ENCODE data around the gene AKAP6. TPM values are rescaled to one million over a fixed set of nuclear protein-coding genes. Genes with fewer than 3 reads are reported as not detected.

The AKAP6 gene
- total RNA-seq, 2 experiments from 2014 or later: 0.13 to 0.72 TPM

- ChIA-PET CTCF (ENCODE audit: unreplicated experiment) (no interaction called here), POLR2A (no interaction called here)
- H3K36me3 ChIP-seq (ENCODE audit: insufficient read depth, low read length): no peaks in the 10 kb centered on the region
- intact Hi-C loops (cut with micrococcal nuclease; ENCODE audit: unreplicated experiment): loop anchor here (2.0 kb wide), 1 partner anchor 309 kb away; no protein-coding TSS in a partner anchor
- no peak overlapping the region for H3K4me2 ChIP-seq (ENCODE audit: low read length)
- TF ChIP-seq EZH2phosphoT487 (IDR thresholded peaks at IDR 0.05; ENCODE audit: borderline replicate concordance, low read depth, low read length) (no peak), CTCF (conservative IDR thresholded peaks at IDR 0.05; ENCODE audit: low read length) (no peak)
- BruUV-seq (replicated peaks): no TSS peak
- DNase-seq (ENCODE audit: low spot score): no peak
- no peaks in the 10 kb centered on the region for H3K9me3 ChIP-seq (ENCODE audit: low read length)
- no peaks in the 10 kb centered on the region for H4K20me1 ChIP-seq (ENCODE audit: insufficient read depth, low read length)
- H3K4me1 ChIP-seq (ENCODE audit: insufficient read depth, low read length, poor library complexity, severe bottlenecking): no peaks in the 10 kb centered on the region
- H2AFZ ChIP-seq (ENCODE audit: low read length): no peak overlapping the region
- H3K4me3 ChIP-seq (ENCODE audit: low read depth, low read length, poor library complexity, severe bottlenecking): no peak overlapping the region
- no peaks in the 10 kb centered on the region for H3K79me2 ChIP-seq (ENCODE audit: insufficient read depth, low read depth, low read length)
- no peaks in the 10 kb centered on the region for H3K9me2 ChIP-seq (ENCODE audit: insufficient read depth, low read length)
- no peak overlapping the region for H3K27ac ChIP-seq (ENCODE audit: low read depth, low read length, poor library complexity, severe bottlenecking)
Measured at GRCh38 chr14:32561520-32561919, 232.4 kb downstream of the AKAP6 start.

GRCh38 chr14:32564596-32564995 lies 235.5 kb downstream of the AKAP6 start:
- no peaks in the 10 kb centered on the region for H3K79me2 ChIP-seq (ENCODE audit: insufficient read depth, low read depth, low read length)
- CTCF ChIA-PET (ENCODE audit: unreplicated experiment): no interaction called here
- no peaks in the 10 kb centered on the region for H3K4me1 ChIP-seq (ENCODE audit: insufficient read depth, low read length, poor library complexity, severe bottlenecking)
- H3K9me3 ChIP-seq (ENCODE audit: low read length): no peaks in the 10 kb centered on the region
- TF ChIP-seq EZH2phosphoT487 (IDR thresholded peaks at IDR 0.05; ENCODE audit: borderline replicate concordance, low read depth, low read length) (no peak), CTCF (conservative IDR thresholded peaks at IDR 0.05; ENCODE audit: low read length) (no peak)
- BruUV-seq (replicated peaks): no TSS peak
- H3K36me3 ChIP-seq (ENCODE audit: insufficient read depth, low read length): no peaks in the 10 kb centered on the region
- no peak overlapping the region for H3K4me3 ChIP-seq (ENCODE audit: low read depth, low read length, poor library complexity, severe bottlenecking)
- H2AFZ ChIP-seq (ENCODE audit: low read length): no peak overlapping the region
- no peak overlapping the region for H3K4me2 ChIP-seq (ENCODE audit: low read length)
- intact Hi-C loops (cut with micrococcal nuclease; ENCODE audit: unreplicated experiment): no loop called here
- no peak overlapping the region for H3K27ac ChIP-seq (ENCODE audit: low read depth, low read length, poor library complexity, severe bottlenecking)
- POLR2A ChIA-PET: interaction anchor here (0.9 kb wide), 1 partner anchor 12 kb away, joined by 4 read pairs; no protein-coding TSS in a partner anchor
- no peak for DNase-seq (ENCODE audit: low spot score)
- H3K9me2 ChIP-seq (ENCODE audit: insufficient read depth, low read length): no peaks in the 10 kb centered on the region
- no peaks in the 10 kb centered on the region for H4K20me1 ChIP-seq (ENCODE audit: insufficient read depth, low read length)

- Histone ChIP-seq H3K36me3 (ENCODE audit: insufficient read depth, low read length) (no peaks in the 10 kb centered on the region), H3K27ac (ENCODE audit: low read depth, low read length, poor library complexity, severe bottlenecking) (no peak overlapping the region), H4K20me1 (ENCODE audit: insufficient read depth, low read length) (no peaks in the 10 kb centered on the region), H2AFZ (ENCODE audit: low read length) (no peak overlapping the region), H3K9me2 (ENCODE audit: insufficient read depth, low read length) (no peaks in the 10 kb centered on the region), H3K9me3 (ENCODE audit: low read length) (no peaks in the 10 kb centered on the region), H3K4me2 (ENCODE audit: low read length) (no peak overlapping the region), H3K4me1 (ENCODE audit: insufficient read depth, low read length, poor library complexity, severe bottlenecking) (no peaks in the 10 kb centered on the region), H3K4me3 (ENCODE audit: low read depth, low read length, poor library complexity, severe bottlenecking) (no peak overlapping the region), H3K79me2 (ENCODE audit: insufficient read depth, low read depth, low read length) (no peaks in the 10 kb centered on the region)
- intact Hi-C loops (cut with micrococcal nuclease; ENCODE audit: unreplicated experiment): no loop called here
- no peak for DNase-seq (ENCODE audit: low spot score)
- TF ChIP-seq CTCF (conservative IDR thresholded peaks at IDR 0.05; ENCODE audit: low read length) (no peak), EZH2phosphoT487 (IDR thresholded peaks at IDR 0.05; ENCODE audit: borderline replicate concordance, low read depth, low read length) (no peak)
- ChIA-PET CTCF (ENCODE audit: unreplicated experiment) (no interaction called here), POLR2A (interaction anchor here (0.6 kb wide), 1 partner anchor 275 kb away, joined by 4 read pairs; no protein-coding TSS in a partner anchor)
- BruUV-seq (replicated peaks): no TSS peak
Measured at GRCh38 chr14:32565256-32565655, 236.2 kb downstream of the AKAP6 start.

Data from OCI-LY7 (cell line).